Body of pancreas (tissue), 4 donors: Measurements from ENCODE around the gene TCAIM. TPM values are rescaled to one million over a fixed set of nuclear protein-coding genes. Genes with fewer than 3 reads are reported as not detected.

Experiments
- ATAC-seq: fragments of 150-250 bp; one replicate; pipeline ENCODE4 v1.9.1; 2016
- DNase-seq, 4 donors: peaks; one replicate each; pipeline ENCODE4 v3.0.0-alpha.2; 2019
- H3K27ac ChIP-seq, 4 donors: fragments of 200-600 bp; sonication (generic); 1 replicate in 3 of 4; 2 replicates in 1 of 4; pipeline versions ENCODE4 v1.5.1 to v1.6.1; 2016 to 2019; ENCODE audit warnings: mild to moderate bottlenecking in 1 of 4, mixed read lengths in 1 of 4, moderate library complexity in 1 of 4
- H3K27me3 ChIP-seq, 2 donors: fragments of 200-600 bp; sonication (generic); one replicate each; pipeline ENCODE4 v1.6.0; 2016; ENCODE audit warnings: mild to moderate bottlenecking in 1 of 2
- H3K36me3 ChIP-seq, 2 donors: fragments of 200-600 bp; sonication (generic); replicated peaks in 1 of 2; 2 replicates each; pipeline ENCODE4 v1.5.1; 2016; ENCODE audit warnings: low read depth in 2 of 2; ENCODE audit not compliant: insufficient read depth in 1 of 2
- H3K4me1 ChIP-seq: fragments of 200-600 bp; sonication (generic); one replicate; pipeline ENCODE4 v1.6.0; 2016
- H3K4me3 ChIP-seq, 2 donors: fragments of 200-600 bp; sonication (generic); 1 replicate in 1 of 2; 2 replicates in 1 of 2; pipeline ENCODE4 v1.5.1; 2016 to 2019
- H3K9me3 ChIP-seq, 3 donors: fragments of 200-600 bp; sonication (generic); 1 replicate in 2 of 3; 2 replicates in 1 of 3; pipeline ENCODE4 v1.5.1; 2016
- POLR2A ChIP-seq, 3 donors: fragments of 450-650 bp; IDR thresholded peaks; one replicate each; pipeline ENCODE4 v1.6.1; 2016; ENCODE audit warnings: antibody characterized with exemption in 3 of 3, mild to moderate bottlenecking in 2 of 3
- WGBS, 2 donors: methylation state at CpG; one replicate each; pipeline ENCODE4 v1.1.5; 2017; 5-methylcytosine and 5-hydroxymethylcytosine counted together
- intact Hi-C: fragments of 100-400 bp; cut with DNase I; formaldehyde crosslinking; loops from one replicate; pipeline ENCODE4 v1.15.1; 2023
- total RNA-seq, 2 donors: library from RNA; depleted of rRNA; stranded (reverse); fragments of >200 nt; gene quantifications; one replicate each; pipeline ENCODE4 v1.1.0, GENCODE V29; 2016
- TF ChIP-seq, protein P1 (sequence below), 7 experiments: fragments of 450-650 bp in 4 of 7; fragments of 200-600 bp in 3 of 7; sonication (generic) in 3 of 7; IDR thresholded peaks; one replicate each; pipeline ENCODE4 v1.5.1; 2016 to 2019; ENCODE audit warnings: antibody characterized with exemption in 7 of 7

TCAIM gene
- total RNA-seq, 2 donors from 2014 or later, result 14.8 to 15.6 TPM

DNA sequence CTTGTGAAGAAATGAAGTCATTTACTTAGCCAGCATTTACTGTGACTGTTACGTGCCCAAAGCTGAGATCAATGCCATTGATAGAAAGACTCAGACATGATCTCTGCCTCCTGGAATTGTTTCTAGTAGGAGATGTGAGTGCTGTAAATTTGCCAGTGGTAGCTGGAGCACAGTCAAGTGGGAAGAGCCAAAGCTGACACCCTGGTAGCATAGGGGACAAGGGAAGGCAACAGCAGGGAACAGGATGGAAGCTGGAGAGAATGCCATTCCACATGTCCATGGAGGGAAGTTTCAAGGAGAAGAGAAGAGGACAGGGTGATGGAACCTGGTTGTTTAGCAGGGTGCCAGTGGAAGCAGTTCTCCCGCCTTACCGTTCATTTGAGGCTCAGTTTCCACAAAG is 64.0 kb downstream of the TCAIM start:
- H3K9me3 ChIP-seq, result no peaks in the 10 kb centered on the region
- H3K4me3 ChIP-seq, result no peak overlapping the region
- DNase-seq (no peak), ATAC-seq (no peak)
- intact Hi-C loops, result no loop called here
- H3K27ac ChIP-seq, result no peak overlapping the region
- peaks cover 0 to 2% of the 10 kb centered on the region in 2 donors for H3K36me3 ChIP-seq
- 95 to 100% methylated on average over 3 of the region's 3 CpGs for WGBS, 2 donors
- H3K27me3 ChIP-seq, result no peaks in the 10 kb centered on the region
- no peak for TF ChIP-seq POLR2A (IDR thresholded peaks at IDR 0.05)
- TF ChIP-seq, protein P1, sequence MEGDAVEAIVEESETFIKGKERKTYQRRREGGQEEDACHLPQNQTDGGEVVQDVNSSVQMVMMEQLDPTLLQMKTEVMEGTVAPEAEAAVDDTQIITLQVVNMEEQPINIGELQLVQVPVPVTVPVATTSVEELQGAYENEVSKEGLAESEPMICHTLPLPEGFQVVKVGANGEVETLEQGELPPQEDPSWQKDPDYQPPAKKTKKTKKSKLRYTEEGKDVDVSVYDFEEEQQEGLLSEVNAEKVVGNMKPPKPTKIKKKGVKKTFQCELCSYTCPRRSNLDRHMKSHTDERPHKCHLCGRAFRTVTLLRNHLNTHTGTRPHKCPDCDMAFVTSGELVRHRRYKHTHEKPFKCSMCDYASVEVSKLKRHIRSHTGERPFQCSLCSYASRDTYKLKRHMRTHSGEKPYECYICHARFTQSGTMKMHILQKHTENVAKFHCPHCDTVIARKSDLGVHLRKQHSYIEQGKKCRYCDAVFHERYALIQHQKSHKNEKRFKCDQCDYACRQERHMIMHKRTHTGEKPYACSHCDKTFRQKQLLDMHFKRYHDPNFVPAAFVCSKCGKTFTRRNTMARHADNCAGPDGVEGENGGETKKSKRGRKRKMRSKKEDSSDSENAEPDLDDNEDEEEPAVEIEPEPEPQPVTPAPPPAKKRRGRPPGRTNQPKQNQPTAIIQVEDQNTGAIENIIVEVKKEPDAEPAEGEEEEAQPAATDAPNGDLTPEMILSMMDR (IDR thresholded peaks at IDR 0.05), result no peak
- H3K4me1 ChIP-seq, result no peaks in the 10 kb centered on the region

DNA sequence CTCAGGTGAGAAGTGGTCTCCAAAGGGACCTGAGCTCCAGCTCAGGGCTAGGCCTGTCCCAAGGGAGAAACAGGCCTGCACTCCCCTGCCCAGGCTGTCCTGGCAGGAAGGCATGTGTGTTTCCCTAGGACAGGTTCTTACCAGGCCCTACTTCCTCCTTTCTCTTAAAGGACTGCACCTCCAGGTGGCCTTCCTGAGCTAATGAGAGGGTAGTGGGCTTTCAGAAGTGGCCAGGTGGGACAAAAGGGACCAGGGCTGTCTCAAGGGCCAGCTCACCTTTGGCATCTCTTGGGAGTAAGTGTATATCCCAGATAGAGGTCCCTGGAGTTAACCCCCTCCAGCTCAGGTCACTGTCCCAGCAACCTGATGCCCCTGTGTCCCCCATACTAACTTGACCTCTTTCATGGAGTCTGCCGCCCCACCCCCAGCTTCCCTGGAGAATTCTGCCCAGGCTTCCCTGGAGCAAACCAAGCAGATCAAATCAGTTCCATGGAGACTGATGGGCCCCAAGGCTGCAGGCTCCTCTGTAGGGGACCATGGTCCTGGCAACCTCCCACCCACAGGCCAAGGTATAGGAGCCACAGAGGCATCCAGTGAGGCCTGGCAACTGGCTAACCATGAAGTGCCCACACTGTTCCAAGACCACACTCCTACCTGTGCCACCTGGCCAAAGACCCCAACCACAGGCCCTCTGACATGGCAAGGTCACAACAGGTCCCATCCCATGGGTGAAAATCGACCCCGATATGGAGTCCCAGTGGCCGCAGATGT is 71.3 kb downstream of the TCAIM start:
- Histone ChIP-seq H3K4me1 (no peaks in the 10 kb centered on the region), H3K4me3 (no peak overlapping the region), H3K27ac (no peak overlapping the region), H3K9me3 (no peaks in the 10 kb centered on the region), H3K36me3 (no peaks in the 10 kb centered on the region), H3K27me3 (no peaks in the 10 kb centered on the region)
- TF ChIP-seq, protein P1 (IDR thresholded peaks at IDR 0.05), result no peak
- no peak for TF ChIP-seq POLR2A (IDR thresholded peaks at IDR 0.05)
- intact Hi-C loops, result no loop called here
- DNase-seq, result no peak
- 73 to 100% methylated on average over 1 to 4 of the region's 4 CpGs for WGBS, 2 donors
- ATAC-seq, result no peak

DNA sequence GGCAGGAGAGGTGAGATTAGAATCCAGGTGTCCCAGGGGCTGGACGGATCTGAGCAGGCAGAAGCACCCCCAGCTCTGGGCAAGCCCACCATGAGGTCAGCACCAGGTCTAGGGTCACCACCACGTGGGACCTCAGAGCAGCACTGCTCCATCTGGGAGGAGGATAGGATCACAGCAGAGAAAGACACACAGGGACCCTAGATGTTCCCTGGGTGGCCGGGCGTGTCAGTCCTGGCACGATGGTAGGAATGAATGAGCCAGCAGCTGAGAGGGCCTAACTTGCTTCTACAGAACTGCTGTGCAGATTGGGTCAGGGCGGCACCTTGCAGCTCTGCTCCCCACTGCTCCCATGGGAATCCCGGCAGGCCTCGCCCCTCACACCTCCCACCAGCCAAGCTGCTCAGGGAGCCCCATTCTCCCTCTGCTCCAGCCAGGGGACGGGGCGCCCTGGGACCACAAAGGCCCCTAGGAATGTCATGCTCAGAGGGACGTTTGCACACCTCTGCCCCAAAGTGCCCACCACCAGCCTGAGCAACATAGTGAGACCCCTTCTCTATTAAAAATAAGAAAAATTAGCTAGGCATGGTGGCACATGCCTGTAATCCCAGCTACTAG is 72.6 kb downstream of the TCAIM start:
- ATAC-seq (no peak), DNase-seq (no peak)
- WGBS, 2 donors, result 81 to 82% methylated on average over 5 to 11 of the region's 11 CpGs

DNA sequence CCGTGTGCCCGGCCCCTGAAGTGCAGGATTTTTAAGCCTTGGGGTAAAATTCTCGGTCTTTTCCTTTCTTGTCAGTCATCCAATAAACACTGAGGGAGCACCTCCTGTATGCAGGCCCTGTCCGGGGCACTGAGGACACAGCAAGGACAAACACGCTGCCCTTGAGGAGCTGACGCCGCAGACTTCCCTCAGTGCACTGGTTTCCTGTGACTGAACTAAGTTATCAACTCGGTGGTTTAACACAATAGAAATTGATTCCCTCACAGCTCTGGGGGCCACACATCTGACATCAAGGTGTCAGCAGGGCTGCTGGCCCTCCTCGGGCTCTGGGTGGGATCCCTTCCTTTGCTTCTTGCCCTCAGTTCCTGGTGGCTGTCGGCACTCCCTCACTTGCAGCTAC is 73.8 kb downstream of the TCAIM start:
- intact Hi-C loops, result no loop called here
- 69 to 71% methylated on average over 8 to 10 of the region's 10 CpGs for WGBS, 2 donors
- no peak for ATAC-seq

More for the DNA sequence above, 72.6 kb downstream of the TCAIM start:
- Histone ChIP-seq H3K27me3 (no peaks in the 10 kb centered on the region), H3K9me3 (no peaks in the 10 kb centered on the region), H3K4me1 (no peaks in the 10 kb centered on the region), H3K36me3 (no peaks in the 10 kb centered on the region), H3K4me3 (no peak overlapping the region), H3K27ac (no peak overlapping the region)
- no peak for TF ChIP-seq POLR2A (IDR thresholded peaks at IDR 0.05)
- TF ChIP-seq, protein P1 (IDR thresholded peaks at IDR 0.05), result no peak
- intact Hi-C loops, result no loop called here

More for the DNA sequence above, 73.8 kb downstream of the TCAIM start:
- H3K4me3 ChIP-seq, result no peak overlapping the region
- no peak overlapping the region for H3K27ac ChIP-seq
- H3K36me3 ChIP-seq, result no peaks in the 10 kb centered on the region
- no peak for TF ChIP-seq POLR2A (IDR thresholded peaks at IDR 0.05)
- TF ChIP-seq, protein P1 (IDR thresholded peaks at IDR 0.05), result no peak
- DNase-seq, result no peak
- no peaks in the 10 kb centered on the region for H3K4me1 ChIP-seq
- H3K27me3 ChIP-seq, result no peaks in the 10 kb centered on the region
- no peaks in the 10 kb centered on the region for H3K9me3 ChIP-seq
